GM21619 (cell line): ENCODE data around the gene CXXC5.
A peak's percentile ranks its signal among the peaks of the same experiment; 100 is the strongest.
"Not testable (repeated sequence)": the region's sequence is repeated elsewhere in the genome, so short reads cannot be mapped to it uniquely, and the experiment has no call there.

ENCODE experiments used
- ATAC-seq: cut with Tn5 transposase; IDR thresholded peaks from one replicate; pipeline ENCODE4 v1.9.1; 2021; ENCODE audit not compliant: unreplicated experiment

Gene CXXC5

DNA sequence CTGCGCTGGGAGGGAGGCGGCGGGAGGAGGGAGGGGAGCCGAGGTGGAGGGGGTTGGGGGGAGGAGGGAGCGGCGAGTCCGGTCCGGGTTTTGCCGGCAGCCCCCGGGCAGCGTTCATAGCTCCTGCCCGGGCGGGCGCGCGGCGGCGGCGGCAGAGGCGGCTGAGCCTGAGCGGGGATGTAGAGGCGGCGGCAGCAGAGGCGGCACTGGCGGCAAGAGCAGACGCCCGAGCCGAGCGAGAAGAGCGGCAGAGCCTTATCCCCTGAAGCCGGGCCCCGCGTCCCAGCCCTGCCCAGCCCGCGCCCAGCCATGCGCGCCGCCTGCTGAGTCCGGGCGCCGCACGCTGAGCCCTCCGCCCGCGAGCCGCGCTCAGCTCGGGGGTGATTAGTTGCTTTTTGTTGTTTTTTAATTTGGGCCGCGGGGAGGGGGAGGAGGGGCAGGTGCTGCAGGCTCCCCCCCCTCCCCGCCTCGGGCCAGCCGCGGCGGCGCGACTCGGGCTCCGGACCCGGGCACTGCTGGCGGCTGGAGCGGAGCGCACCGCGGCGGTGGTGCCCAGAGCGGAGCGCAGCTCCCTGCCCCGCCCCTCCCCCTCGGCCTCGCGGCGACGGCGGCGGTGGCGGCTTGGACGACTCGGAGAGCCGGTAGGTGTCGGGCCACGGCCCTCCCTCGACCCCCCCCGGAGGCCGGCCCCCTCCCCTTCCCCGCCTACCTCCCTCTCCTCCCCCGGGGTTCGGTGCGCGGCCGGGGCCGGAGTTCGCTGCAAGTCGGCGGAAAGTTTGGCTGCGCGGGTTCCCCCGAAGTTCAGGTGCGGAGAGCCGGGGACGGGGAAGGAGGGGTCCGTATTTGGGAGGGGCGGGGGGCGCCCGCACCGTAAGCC is at the start of gene CXXC5:
Gene CXXC5 (plus strand): TSS at position 145 of the 877 bp plus-strand sequence. CDS start 32,175 bp downstream, outside the sequence.
- ATAC-seq, result peak; percentile 26

GRCh38 chr5:139598601-139598965 is 49.6 kb upstream of the CXXC5 start:
- ATAC-seq, result not testable (repeated sequence)

DNA sequence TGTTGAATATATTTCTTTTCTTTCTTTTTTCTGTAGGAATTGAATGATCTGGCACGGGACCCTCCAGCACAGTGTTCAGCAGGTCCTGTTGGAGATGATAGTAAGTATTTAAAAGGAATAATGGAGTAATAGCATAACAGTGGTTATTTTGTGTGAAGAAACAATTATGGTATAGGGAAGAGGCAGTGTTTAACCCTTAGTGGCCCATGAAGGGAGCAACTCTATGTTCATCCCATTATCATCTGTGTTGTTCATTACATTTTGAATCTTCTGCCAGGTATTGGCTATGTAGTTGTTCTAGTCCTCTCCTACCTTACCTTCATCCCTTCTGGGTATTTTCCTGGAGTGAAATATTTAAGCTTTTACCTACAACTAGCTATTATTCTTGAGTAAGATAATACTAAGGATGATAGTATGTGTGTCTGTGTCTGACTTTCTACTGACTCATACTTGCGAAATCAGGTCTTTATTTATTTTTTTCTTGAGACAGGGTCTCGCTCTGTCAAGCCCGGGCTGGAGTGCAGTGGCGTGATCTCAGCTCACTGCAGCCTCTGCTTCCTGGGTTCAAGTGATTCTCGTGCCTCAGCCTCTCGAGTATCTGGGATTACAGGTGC is 47.7 kb upstream of the CXXC5 start:
- no peak for ATAC-seq

GRCh38 chr5:139601429-139601828 is 46.7 kb upstream of the CXXC5 start:
- no peak for ATAC-seq

- ATAC-seq, result not testable (repeated sequence)
Observed at GRCh38 chr5:139601948-139602347, 46.2 kb upstream of the CXXC5 start.

GRCh38 chr5:139605887-139606286 is 42.3 kb upstream of the CXXC5 start:
- no peak for ATAC-seq

- no peak for ATAC-seq
Observed at GRCh38 chr5:139611703-139612584, 36.2 kb upstream of the CXXC5 start.

DNA sequence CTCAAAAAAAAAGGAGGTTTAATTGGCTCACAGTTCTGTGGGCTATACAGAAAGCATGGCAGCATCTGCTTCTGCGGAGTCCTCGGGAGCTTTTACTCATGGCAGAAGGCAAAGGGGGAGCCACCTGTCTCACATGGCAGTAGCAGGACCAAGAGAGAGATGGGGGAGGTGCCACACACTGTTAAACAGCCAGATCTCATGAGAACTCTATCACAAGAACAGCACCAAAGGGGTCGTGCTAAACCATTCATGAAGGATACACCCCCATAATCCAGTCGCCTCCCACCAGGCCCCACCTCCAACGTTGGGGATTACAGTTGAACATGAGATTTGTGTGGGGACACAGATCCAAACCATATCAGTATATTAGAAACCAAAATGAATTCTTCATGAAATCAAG is 28.3 kb upstream of the CXXC5 start:
- ATAC-seq, result no peak

- ATAC-seq, result not testable (repeated sequence)
Observed at GRCh38 chr5:139625398-139625797, 22.8 kb upstream of the CXXC5 start.

DNA sequence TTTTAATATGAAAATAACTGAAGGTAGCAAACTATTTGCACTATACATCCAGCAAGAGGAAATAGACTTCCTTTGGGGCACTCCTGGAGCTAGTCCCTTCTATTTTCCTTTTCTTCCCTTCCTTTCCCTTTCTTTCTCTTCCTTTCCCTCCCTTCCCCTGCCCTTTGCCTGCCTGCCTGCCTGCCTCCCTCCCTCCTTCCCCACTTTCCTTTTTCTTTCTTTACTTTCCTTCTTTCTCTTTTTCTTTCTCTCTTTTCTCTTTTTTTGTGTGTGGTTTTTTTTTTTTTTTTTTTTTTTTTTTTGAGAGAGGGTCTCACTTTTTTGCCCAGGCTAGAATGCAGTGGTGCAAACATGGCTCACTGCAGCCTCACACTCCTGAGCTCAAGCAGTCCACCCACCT is 17.3 kb upstream of the CXXC5 start:
- ATAC-seq, result no peak

DNA sequence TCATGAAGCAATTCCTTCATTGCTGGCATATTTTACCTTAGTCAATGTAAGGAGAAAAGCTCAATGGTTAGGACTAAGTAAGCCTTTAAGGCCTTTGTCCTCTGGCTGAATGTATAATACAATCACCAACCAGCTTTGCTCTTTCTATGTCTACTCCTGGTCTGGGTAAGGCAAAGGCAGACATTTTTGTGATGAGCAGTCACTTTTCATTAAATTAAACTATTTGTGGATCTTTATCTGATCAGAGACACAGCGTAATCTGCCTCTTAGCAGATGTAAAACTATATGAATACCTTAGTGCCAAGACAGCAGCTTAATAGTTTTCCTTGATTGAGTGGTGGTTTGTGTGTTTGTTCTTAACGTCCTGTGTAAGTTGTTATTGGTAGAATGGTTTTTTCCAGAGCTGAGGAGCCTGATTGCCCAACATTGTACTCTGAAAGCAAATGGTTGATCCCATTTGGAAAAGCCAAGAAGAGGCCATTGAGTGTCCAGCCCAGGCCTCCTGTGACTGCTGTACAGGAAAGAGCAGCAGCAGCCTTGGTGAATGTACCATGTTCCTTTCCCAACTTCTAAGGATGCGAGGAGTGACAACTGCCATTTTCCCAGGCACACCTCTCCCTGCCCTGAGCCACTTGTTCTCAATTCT is 16.5 kb upstream of the CXXC5 start:
- no peak for ATAC-seq

GRCh38 chr5:139633295-139634027 is 14.7 kb upstream of the CXXC5 start:
- ATAC-seq, result no peak

- ATAC-seq, result no peak
Observed at GRCh38 chr5:139634028-139634325, 14.2 kb upstream of the CXXC5 start.

DNA sequence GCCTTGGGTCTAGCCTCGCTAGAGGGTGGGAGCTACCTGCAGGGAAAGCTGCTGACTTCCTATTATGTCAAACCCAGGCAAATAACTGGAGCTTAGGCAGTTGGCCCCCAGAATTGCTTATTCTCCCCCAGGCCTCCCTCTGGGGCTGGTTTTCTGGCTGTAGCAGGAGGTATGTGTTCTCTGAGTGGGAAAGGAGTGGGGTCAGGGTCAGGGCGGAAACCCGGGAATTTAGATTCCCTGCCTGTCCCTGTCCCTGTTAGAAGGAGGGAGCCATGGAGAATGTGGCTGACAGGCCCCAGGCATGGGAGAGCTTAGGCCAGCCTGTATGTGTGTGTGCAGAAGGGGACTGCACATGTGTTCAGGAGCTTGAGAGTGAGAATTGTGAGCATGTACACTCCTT is 13.6 kb upstream of the CXXC5 start:
- ATAC-seq, result no peak

DNA sequence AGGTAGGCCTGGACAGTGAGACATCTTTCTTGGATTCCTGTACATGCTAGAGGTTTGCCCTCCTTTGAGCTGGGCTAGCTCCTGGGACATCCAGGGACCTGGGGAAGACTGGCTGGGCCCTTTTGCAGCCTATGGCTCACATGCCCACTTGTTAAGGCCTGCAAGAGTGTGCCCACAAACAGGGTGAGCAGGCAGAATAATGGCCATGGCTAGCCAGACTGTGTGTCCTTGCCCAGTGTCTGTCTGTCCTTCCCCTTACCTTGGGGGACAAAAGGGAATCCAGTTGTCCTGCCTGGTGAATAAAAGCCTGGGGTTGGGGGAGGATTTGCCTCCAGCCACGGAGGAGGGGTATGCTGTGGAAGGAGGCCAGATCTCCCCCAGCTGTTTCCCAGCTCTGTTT is 13.0 kb upstream of the CXXC5 start:
- ATAC-seq, result no peak

GRCh38 chr5:139635606-139636206 is 12.4 kb upstream of the CXXC5 start:
- ATAC-seq, result no peak

GRCh38 chr5:139636207-139636792 is 11.8 kb upstream of the CXXC5 start:
- peak; percentile 68 for ATAC-seq

DNA sequence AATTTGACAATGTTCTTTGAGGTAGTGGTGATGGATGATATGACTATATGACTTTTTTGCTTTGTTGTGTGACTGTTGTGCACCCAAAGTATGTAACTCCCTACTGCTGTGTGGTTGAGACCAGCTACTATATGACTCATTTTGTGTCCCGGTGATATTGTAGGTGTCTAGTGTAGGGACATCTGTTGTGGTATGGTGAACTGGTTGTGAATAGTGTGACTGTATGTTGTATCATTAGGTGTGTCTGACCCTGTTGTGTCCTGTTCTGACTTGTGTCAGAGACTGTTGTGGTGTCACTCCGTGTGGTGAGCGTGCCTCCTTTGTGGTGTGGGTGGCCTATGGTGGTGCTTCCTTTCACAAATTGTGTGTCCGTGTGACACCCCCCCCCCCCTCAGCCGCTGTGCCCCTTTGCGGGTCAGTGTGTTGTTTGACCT is 11.2 kb upstream of the CXXC5 start:
- ATAC-seq, result no peak

GRCh38 chr5:139637438-139638089 is 10.6 kb upstream of the CXXC5 start:
- peak; percentile 21 for ATAC-seq
